Right cardiac atrium (tissue), 5 donors: ENCODE results near the gene EPHB6. TPM values are rescaled to one million over a fixed set of nuclear protein-coding genes. Genes with fewer than 3 reads are reported as not detected.

Experiments
- ATAC-seq, 2 donors: fragments of 200-7000 bp; cut with Tn5 transposase; one replicate each; pipeline versions ENCODE4 v1.8.0 to v1.9.1; 2020; ENCODE audit warnings: moderate library complexity in 2 of 2, mild to moderate bottlenecking in 1 of 2
- DNase-seq, 3 donors: peaks; one replicate each; pipeline ENCODE4 v3.0.0-alpha.2; 2020
- H3K27ac ChIP-seq: one replicate; pipeline ENCODE4 v1.5.1; 2013; ENCODE audit warnings: mild to moderate bottlenecking, low read length, control low read depth, moderate library complexity
- H3K27me3 ChIP-seq: one replicate; pipeline ENCODE4 v1.6.1; 2013; ENCODE audit not compliant: control insufficient read depth, insufficient read depth
- H3K4me1 ChIP-seq: one replicate; pipeline ENCODE4 v1.6.1; 2013; ENCODE audit warnings: low read length; ENCODE audit not compliant: control insufficient read depth, insufficient read depth
- H3K4me3 ChIP-seq: one replicate; pipeline ENCODE4 v1.5.1; 2013; ENCODE audit warnings: low read length, control low read depth
- H3K9me3 ChIP-seq: one replicate; pipeline ENCODE4 v1.6.1; 2013; ENCODE audit warnings: low read length; ENCODE audit not compliant: control insufficient read depth
- WGBS: extraction: QIAGEN DNeasy Blood & Tissue Kit; methylation state at CpG from one replicate; pipeline ENCODE4 v1.1.7; 2013; 5-methylcytosine and 5-hydroxymethylcytosine counted together
- intact Hi-C, 4 donors: fragments of 100-400 bp; cut with DNase I; formaldehyde crosslinking; loops; one replicate each; pipeline versions ENCODE4 v1.11.0 to v1.14.0; 2022 to 2023
- polyA plus RNA-seq: library from polyadenylated mRNA; stranded (reverse); fragments of 200-250 nt; gene quantifications from one replicate; pipeline ENCODE4 v1.2.3, GENCODE V29; 2013
- total RNA-seq, 4 donors: library from RNA; stranded (reverse); fragmentation: NEBNext Ultra II Directional; extraction: Animal tissue kit (Norgen Biotek cat#: 25700); gene quantifications; one replicate each; pipeline ENCODE4 v1.2.1, GENCODE V29; 2021
- donor health status: healthy with polysubstance abuse.
- donor health status: DM: no; HTN: yes; CAD: no.
- donor health status: DM: no; HTN: no; CAD: no.
- donor health status: DM: no; HTN: yes; CAD: no; lungs with severe emphysema.
- donor health status: DM: yes; HTN: yes; CAD: no.

EPHB6 gene
- total and polyA plus RNA-seq, 5 donors = 3.8 to 11.3 (median 6.9) TPM

DNA sequence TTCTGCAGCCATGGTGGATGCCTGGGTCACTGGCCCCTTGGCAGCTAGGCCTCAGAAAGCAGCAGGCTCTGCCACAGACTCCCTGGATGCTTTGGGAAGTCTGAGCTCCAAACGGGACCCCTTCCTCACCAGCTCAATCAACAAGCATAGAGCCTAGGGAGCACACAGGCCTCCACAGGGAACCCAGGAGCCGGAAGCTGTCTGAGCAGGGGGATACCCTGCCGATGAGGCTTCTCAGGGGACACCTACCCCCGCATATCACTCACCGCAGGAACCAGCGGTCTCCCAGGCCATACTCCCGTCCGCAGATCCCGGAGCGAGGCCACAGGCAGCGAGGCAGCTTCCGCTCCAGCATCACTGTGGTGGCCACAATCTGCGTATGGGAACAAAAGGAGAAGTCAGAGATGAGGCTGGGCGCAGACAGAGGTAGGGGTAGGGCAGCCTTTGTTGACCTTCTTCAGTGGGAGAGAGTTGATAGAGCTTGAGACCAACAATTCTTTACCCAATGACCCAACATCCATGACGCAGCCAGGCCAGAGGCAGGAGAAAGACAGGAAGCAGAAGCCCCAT, 17.3 kb downstream of the EPHB6 start:
- no peaks in the 10 kb centered on the region for H3K4me1 ChIP-seq
- intact Hi-C loops = loop anchor here in 1 of 4 donors (10.0 kb wide), 1 partner anchor 343 kb away; no protein-coding TSS in a partner anchor
- WGBS = 83% methylated on average over 15 of the region's 15 CpGs

GRCh38 chr7:142873281-142873784, 18.5 kb downstream of the EPHB6 start:
- H3K27me3 ChIP-seq = no peaks in the 10 kb centered on the region
- ATAC-seq = no peak
- intact Hi-C loops = loop anchor here in 1 of 4 donors (10.0 kb wide), 1 partner anchor 341 kb away; no protein-coding TSS in a partner anchor
- no peak overlapping the region for H3K4me3 ChIP-seq
- no peak for DNase-seq
- H3K9me3 ChIP-seq = no peaks in the 10 kb centered on the region
- H3K27ac ChIP-seq = no peak overlapping the region
- H3K4me1 ChIP-seq = no peaks in the 10 kb centered on the region
- 79% methylated on average over 11 of the region's 11 CpGs for WGBS

More for the DNA sequence above, 17.3 kb downstream of the EPHB6 start:
- no peak overlapping the region for H3K4me3 ChIP-seq
- H3K9me3 ChIP-seq = no peaks in the 10 kb centered on the region
- DNase-seq (no peak), ATAC-seq (no peak)
- H3K27me3 ChIP-seq = no peaks in the 10 kb centered on the region
- no peak overlapping the region for H3K27ac ChIP-seq

GRCh38 chr7:142873871-142874270, 19.0 kb downstream of the EPHB6 start:
- intact Hi-C loops = loop anchor here in 1 of 4 donors (10.0 kb wide), 1 partner anchor 341 kb away; no protein-coding TSS in a partner anchor
- no peaks in the 10 kb centered on the region for H3K27me3 ChIP-seq
- DNase-seq (no peak), ATAC-seq (no peak)
- H3K4me1 ChIP-seq = no peaks in the 10 kb centered on the region
- no peak overlapping the region for H3K4me3 ChIP-seq
- H3K27ac ChIP-seq = no peak overlapping the region
- WGBS = 79% methylated on average over 5 of the region's 5 CpGs
- H3K9me3 ChIP-seq = no peaks in the 10 kb centered on the region

DNA sequence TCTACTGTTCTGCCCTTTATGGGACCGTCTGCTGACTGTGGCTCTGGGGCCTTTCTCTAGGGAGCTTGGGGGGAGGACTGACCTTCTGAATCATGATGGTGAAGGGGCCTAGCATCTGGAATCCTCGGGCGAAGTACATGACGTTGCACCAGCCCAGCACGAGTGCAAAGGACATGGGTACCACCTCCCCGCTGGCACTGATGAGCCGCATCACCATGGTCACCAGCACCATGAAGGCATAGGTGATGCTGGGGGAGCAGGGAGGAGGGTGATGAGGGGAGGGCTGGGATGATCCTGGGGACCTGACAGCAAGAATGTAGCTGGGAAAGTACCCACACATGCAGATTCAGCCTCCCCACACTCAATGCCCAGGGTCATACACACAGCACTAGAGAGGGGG, 19.5 kb downstream of the EPHB6 start:
- no peak overlapping the region for H3K4me3 ChIP-seq
- H3K27me3 ChIP-seq = no peaks in the 10 kb centered on the region
- H3K27ac ChIP-seq = no peak overlapping the region
- 91% methylated on average over 7 of the region's 7 CpGs for WGBS
- H3K9me3 ChIP-seq = no peaks in the 10 kb centered on the region
- no peaks in the 10 kb centered on the region for H3K4me1 ChIP-seq
- intact Hi-C loops = loop anchor here in 1 of 4 donors (10.0 kb wide), 1 partner anchor 340 kb away; no protein-coding TSS in a partner anchor
- ATAC-seq = no peak
- no peak for DNase-seq

DNA sequence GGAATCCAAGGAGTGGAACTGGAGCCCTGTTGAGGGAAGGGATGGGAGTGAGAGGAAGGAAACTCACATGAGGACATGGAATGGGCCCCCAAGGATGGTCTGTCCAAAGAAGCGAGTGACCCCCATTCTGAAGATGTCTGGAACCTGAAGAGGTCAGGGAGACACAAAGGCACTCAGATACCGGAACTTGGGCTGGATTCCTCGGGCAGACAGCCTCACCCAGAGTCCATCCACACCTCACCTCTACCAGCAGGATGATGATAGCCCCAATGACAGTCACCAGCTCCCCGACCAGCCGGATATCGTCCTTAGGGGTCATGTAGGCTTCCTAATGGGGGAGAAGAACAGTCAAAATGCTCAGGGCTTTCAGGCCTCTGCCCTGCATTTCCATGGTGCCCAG, 20.0 kb downstream of the EPHB6 start:
- Histone ChIP-seq H3K27me3 (no peaks in the 10 kb centered on the region), H3K9me3 (no peaks in the 10 kb centered on the region), H3K27ac (no peak overlapping the region), H3K4me3 (no peak overlapping the region), H3K4me1 (no peaks in the 10 kb centered on the region)
- intact Hi-C loops = loop anchor here in 1 of 4 donors (10.0 kb wide), 1 partner anchor 340 kb away; no protein-coding TSS in a partner anchor
- DNase-seq (no peak), ATAC-seq (no peak)
- 87% methylated on average over 6 of the region's 6 CpGs for WGBS

DNA sequence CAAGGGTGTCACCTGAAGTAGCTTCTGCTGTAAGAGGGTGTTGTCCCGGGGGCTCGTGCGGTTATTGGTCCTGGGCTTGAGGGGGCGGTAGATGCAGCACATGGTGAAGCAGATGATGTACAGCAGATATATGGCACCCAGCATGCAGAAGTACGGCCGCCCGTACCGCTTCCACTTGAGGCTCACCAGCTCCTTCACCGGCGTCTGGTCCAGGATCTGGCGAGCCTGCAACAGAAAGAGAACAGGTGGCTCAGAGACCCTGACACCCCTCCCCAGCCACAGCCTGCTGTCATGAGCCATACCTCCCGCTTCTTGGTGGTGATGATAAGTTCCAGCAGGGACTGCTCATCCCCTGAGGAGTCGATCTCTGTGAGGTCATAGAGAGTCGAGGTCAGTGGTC, 20.6 kb downstream of the EPHB6 start:
- Histone ChIP-seq H3K27me3 (no peaks in the 10 kb centered on the region), H3K4me3 (no peak overlapping the region), H3K27ac (no peak overlapping the region), H3K9me3 (no peaks in the 10 kb centered on the region), H3K4me1 (no peaks in the 10 kb centered on the region)
- WGBS = 84% methylated on average over 14 of the region's 14 CpGs
- intact Hi-C loops = loop anchor here in 1 of 4 donors (10.0 kb wide), 1 partner anchor 339 kb away; no protein-coding TSS in a partner anchor
- ATAC-seq = no peak
- DNase-seq = no peak

GRCh38 chr7:142876236-142876960, 21.5 kb downstream of the EPHB6 start:
- no peak for DNase-seq
- no peaks in the 10 kb centered on the region for H3K27me3 ChIP-seq
- no peaks in the 10 kb centered on the region for H3K4me1 ChIP-seq
- H3K27ac ChIP-seq = no peak overlapping the region
- WGBS = 78% methylated on average over 9 of the region's 9 CpGs
- H3K9me3 ChIP-seq = no peaks in the 10 kb centered on the region
- H3K4me3 ChIP-seq = no peak overlapping the region
- no peak for ATAC-seq
- intact Hi-C loops = loop anchor here in 1 of 4 donors (10.0 kb wide), 1 partner anchor 338 kb away; no protein-coding TSS in a partner anchor

DNA sequence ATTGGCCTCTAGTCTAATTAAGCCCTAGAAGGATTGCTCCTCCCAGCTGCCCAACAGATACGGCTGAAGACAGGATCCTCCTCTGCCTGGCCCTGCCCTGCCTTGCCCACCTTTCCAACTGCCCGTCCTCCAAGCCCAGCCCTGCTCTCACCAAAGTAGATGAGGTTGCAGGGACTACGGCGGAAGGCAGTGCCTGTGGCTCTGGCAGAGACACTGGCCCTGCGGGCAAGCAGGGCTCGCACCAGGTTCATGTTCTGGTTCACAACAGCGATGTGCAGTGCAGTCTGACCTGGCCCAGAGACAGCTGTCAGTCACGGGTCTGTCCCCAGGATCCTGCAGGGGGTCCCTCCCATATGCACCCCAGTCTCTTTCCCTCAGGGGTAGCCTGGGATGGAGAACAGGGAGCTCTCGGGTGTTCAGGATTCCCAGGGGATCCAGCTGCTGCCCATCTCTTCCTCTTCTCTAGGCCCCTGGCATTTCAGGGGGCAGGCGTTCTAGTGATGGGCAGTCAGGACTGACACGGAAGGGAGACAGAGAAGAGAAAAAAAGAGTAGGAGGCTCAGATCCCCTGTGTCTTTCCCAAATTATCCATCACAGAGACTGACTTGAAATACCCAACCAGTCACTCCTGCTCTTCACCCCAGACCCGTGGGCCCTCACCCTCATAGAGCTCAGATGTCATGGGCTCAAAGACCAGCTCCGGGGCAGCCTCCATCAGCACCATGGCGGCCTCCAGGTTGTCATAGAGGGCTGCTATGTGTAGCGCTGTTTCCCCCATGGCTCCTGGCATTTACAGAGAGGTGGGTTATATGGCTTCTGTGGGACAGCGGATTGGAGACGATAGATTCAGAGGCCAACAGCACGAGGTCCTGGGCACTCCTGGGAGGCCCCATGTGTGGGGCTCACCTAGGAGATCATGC, 22.4 kb downstream of the EPHB6 start:
- no peak overlapping the region for H3K4me3 ChIP-seq
- no peak for ATAC-seq
- intact Hi-C loops = loop anchor here in 1 of 4 donors (10.0 kb wide), 1 partner anchor 338 kb away; no protein-coding TSS in a partner anchor
- H3K4me1 ChIP-seq = no peaks in the 10 kb centered on the region
- no peaks in the 10 kb centered on the region for H3K9me3 ChIP-seq
- WGBS = 83% methylated on average over 18 of the region's 18 CpGs
- no peak overlapping the region for H3K27ac ChIP-seq
- H3K27me3 ChIP-seq = no peaks in the 10 kb centered on the region
- no peak for DNase-seq

DNA sequence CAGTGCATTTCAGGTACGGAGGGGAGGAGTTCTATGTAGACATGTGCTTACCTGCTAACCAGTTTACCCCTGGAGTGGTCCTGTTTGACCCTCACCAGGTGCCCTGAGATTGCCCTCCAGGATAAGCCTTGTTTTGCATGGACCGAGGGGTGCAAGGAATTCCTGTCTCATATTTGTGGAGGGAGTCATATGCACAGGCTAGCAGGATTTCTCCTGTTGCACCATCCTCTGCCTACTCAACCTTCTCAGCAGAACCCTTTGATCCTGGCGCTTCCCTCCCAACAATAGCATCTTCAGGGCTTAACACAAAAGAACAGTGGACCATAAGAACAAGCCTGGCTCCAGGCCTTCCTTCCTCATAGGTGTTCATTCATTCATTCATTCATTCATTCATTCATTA, 23.4 kb downstream of the EPHB6 start:
- H3K4me3 ChIP-seq = no peak overlapping the region
- WGBS = 90% methylated on average over 3 of the region's 3 CpGs
- intact Hi-C loops = loop anchor here in 1 of 4 donors (10.0 kb wide), 1 partner anchor 336 kb away; no protein-coding TSS in a partner anchor
- H3K27me3 ChIP-seq = no peaks in the 10 kb centered on the region
- no peaks in the 10 kb centered on the region for H3K4me1 ChIP-seq
- no peaks in the 10 kb centered on the region for H3K9me3 ChIP-seq
- H3K27ac ChIP-seq = no peak overlapping the region
- ATAC-seq (no peak), DNase-seq (no peak)

DNA sequence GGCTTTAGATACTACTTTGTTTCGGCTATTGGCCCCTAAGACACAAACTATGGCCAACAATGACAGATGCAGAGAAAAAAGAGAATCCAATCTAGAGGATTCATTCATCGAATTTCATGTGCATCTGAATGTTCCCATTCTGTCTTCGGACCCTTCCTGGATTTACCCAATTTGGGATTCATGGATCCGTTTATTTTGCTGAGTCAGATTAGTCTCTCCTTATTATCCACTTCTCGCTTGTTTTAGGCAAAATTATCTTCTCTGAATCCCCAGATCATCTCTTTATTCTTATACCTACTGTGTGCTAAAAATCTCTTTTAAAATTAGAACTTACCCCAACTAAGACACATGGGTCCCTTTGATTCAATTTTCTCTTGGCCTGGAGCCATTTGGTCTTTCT, 24.2 kb downstream of the EPHB6 start:
- no peak overlapping the region for H3K4me3 ChIP-seq
- H3K4me1 ChIP-seq = no peaks in the 10 kb centered on the region
- WGBS = 83% methylated on average over 5 of the region's 5 CpGs
- intact Hi-C loops = loop anchor here in 1 of 4 donors (10.0 kb wide), 1 partner anchor 336 kb away; no protein-coding TSS in a partner anchor
- no peak for ATAC-seq
- H3K27me3 ChIP-seq = no peaks in the 10 kb centered on the region
- no peak for DNase-seq
- H3K9me3 ChIP-seq = no peaks in the 10 kb centered on the region
- no peak overlapping the region for H3K27ac ChIP-seq
